Tibial nerve (tissue), 4 donors: ENCODE data around the gene UBL4A.

Experiments
- EP300 ChIP-seq, 2 donors: sonication (generic); formaldehyde crosslinking; IDR thresholded peaks; one replicate each; pipeline ENCODE4 v1.6.1; 2017; ENCODE audit warnings: antibody characterized with exemption in 2 of 2, mild to moderate bottlenecking in 1 of 2
- POLR2A ChIP-seq, 2 donors: fragments of 450-650 bp; IDR thresholded peaks; one replicate each; pipeline ENCODE4 v1.6.1; 2017; ENCODE audit warnings: antibody characterized with exemption in 2 of 2, mild to moderate bottlenecking in 2 of 2, moderate library complexity in 2 of 2
- TF ChIP-seq, protein P1 (sequence below), 5 experiments: fragments of 200-600 bp in 3 of 5; fragments of 450-650 bp in 2 of 5; sonication (generic) in 3 of 5; IDR thresholded peaks; one replicate each; pipeline ENCODE4 v1.5.1; 2016 to 2019; ENCODE audit warnings: antibody characterized with exemption in 5 of 5, mild to moderate bottlenecking in 3 of 5, moderate library complexity in 2 of 5

DNA sequence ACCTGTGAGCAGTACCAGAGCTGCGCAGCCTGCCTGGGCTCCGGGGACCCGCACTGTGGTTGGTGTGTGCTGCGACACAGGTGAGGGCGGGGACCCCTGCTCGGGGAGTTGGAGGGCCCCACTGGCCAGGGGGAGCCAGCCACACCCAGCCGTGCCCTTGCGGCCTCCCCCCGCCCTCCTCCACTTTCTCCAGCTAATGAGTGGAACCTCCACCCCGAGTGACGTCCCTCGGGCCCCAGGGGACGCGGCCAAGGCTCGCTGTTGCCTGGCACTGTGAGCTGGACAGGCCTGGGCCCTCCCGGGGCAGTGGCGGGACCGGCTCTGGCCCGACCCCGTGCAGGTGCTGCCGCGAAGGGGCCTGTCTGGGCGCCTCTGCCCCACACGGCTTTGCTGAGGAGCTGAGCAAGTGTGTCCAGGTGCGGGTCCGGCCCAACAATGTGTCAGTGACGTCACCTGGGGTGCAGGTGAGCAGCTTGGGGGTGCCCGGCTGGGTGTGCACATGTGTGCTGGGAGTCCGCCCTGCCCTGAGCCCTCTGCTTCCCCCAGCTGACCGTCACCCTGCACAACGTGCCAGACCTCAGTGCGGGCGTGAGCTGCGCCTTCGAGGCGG is 22.7 kb downstream of the UBL4A start:
- TF ChIP-seq, protein P1, sequence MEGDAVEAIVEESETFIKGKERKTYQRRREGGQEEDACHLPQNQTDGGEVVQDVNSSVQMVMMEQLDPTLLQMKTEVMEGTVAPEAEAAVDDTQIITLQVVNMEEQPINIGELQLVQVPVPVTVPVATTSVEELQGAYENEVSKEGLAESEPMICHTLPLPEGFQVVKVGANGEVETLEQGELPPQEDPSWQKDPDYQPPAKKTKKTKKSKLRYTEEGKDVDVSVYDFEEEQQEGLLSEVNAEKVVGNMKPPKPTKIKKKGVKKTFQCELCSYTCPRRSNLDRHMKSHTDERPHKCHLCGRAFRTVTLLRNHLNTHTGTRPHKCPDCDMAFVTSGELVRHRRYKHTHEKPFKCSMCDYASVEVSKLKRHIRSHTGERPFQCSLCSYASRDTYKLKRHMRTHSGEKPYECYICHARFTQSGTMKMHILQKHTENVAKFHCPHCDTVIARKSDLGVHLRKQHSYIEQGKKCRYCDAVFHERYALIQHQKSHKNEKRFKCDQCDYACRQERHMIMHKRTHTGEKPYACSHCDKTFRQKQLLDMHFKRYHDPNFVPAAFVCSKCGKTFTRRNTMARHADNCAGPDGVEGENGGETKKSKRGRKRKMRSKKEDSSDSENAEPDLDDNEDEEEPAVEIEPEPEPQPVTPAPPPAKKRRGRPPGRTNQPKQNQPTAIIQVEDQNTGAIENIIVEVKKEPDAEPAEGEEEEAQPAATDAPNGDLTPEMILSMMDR (IDR thresholded peaks at IDR 0.05): no peak
- no peak for TF ChIP-seq EP300 (IDR thresholded peaks at IDR 0.05)
- TF ChIP-seq POLR2A (IDR thresholded peaks at IDR 0.05): no peak
